ENCODE data around the gene ZNRF2.

- no peak for TF ChIP-seq CTCF (IDR thresholded peaks at IDR 0.05)
- TF ChIP-seq POLR2A (IDR thresholded peaks at IDR 0.05), result no peak
- no peak for TF ChIP-seq EP300 (IDR thresholded peaks at IDR 0.05)
These were observed 17.4 kb downstream of the ZNRF2 start for GRCh38 chr7:30301751-30302150.
